Activated CD8-positive, alpha-beta memory T cell treated with anti-CD3 and anti-CD28 coated beads for 24 hours (primary cell): ENCODE measurements around the gene KCNT1.

Experiments used
- DNase-seq: peaks from one replicate; pipeline ENCODE4 v3.0.0-alpha.2; 2020

Gene KCNT1

GRCh38 chr9:135701067-135701958 lies 672 bp upstream of the KCNT1 start:
- peak; percentile 71 for DNase-seq

GRCh38 chr9:135703726-135704125 lies 1.7 kb downstream of the KCNT1 start:
- no peak for DNase-seq

GRCh38 chr9:135704483-135704882 lies 2.5 kb downstream of the KCNT1 start:
- DNase-seq = no peak

GRCh38 chr9:135705376-135705775 lies 3.4 kb downstream of the KCNT1 start:
- DNase-seq = no peak

- DNase-seq = no peak
These were observed 4.3 kb downstream of the KCNT1 start for GRCh38 chr9:135706288-135706687.

- no peak for DNase-seq
These were observed 5.5 kb downstream of the KCNT1 start for GRCh38 chr9:135707252-135708138.

DNA sequence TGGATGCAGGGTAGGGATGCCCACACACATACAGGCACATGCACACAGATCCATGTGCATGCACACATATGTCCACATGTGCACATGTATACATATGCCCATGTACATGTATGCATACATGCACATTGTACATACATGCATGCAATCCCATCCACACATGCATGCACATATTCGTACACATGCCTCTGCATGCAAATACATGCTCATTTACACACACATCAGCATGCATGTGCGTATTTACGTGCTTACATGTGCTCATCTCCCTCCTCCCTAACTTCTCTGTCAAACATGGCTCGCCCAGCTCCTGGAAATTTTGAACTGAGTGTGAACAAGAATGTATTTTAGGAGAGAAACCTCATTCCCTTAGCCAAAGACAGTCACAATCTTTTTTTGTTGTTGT lies 6.2 kb downstream of the KCNT1 start:
- no peak for DNase-seq

- DNase-seq = no peak
These were observed 9.4 kb downstream of the KCNT1 start for GRCh38 chr9:135711391-135711790.

DNA sequence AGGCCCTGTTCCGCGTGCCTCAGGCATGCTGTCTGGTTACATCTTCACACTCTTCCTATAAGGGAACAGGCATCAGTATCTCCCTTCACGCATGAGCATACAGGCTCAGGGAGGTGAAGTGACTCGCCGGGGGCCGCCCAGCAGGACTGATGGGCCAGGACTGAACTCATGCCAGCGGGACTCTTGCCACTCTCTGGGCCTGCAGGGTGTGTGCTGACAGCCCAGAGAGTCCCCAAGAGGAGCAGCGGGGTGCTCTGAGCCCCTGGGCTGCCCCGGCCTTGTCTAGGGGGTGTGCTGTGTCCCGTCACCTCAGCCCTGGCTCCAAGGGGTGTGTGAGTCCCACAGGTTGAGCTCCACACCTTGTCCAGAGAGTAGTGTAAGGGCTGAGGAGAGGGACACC lies 9.9 kb downstream of the KCNT1 start:
- no peak for DNase-seq

DNA sequence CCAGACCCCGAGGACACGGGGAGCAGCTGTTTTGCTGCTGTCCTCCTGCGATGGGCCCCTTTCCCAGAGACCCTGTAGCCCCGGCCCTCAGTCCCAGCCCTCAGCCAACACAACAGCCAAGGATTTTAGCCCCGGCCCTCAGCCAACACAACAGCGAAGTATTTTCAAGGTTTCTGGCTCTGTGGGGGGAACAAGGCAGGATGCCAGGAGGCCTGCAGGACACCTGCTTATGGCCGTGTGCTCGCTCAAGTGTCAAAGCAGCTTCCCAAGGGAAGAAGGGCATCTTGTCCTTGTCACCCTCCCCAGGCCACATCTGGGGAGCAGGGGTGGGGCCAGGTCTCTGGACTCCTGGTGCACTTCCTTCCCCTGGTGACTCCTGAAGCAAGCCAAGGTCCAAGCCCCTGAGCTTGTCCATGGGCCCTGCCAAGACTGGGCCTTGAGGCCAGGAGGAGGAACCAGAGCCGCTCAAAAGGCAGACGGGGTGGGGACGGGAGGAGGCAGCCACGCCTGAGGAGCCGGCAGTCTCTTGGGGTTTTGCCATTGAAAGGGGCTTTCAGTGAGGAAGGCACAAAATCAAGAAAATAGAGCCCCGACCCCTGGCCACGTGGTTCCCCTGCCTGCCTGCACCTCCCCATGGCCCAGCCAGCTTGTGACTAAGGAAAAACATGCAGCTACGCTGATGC lies 10.8 kb downstream of the KCNT1 start:
- DNase-seq = no peak

GRCh38 chr9:135714242-135715055 lies 12.5 kb downstream of the KCNT1 start:
- no peak for DNase-seq

- DNase-seq = no peak
These were observed 13.1 kb downstream of the KCNT1 start for GRCh38 chr9:135715056-135715595.

DNA sequence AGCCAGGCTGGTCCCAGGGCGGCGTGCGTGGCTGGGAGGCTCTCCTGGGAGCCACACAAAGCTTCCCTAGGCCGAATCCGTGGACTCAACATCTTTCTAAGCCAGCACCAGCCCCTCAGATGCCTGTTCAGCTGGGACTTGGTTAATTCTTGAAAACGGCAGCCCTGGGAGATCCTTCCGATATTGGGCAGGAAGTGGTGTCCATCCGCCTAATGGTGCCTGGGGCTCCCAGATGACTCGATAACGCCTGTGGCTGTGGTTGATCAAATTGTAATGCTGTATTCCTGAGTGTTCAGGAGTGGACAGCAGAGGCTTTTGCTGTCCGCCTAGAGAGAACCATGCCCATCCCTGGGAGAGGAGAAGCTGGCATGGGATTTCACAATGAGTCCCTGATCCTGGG lies 14.1 kb downstream of the KCNT1 start:
- no peak for DNase-seq

- DNase-seq = no peak
These were observed 15.4 kb downstream of the KCNT1 start for GRCh38 chr9:135717410-135717809.

GRCh38 chr9:135718616-135719015 lies 16.6 kb downstream of the KCNT1 start:
- DNase-seq = no peak

DNA sequence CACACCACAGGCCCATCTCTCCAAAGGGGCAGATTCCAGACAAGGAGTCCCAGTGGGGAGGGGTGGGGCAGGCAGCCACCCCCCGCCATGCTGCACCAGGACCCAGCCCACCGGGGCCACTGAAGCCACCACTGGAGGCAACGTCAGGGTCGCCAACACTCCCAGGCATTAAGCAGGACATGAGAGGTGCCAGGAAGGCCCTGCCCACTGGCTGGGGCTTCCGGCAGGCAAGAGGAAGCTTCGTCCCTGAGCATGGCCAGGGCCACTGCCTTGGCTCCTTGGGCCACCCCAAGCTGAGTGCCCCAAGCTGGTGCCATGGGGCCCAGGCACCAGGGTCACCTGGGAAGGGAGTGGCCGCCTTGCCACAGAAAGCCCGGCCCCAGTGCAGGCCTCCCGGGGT lies 17.5 kb downstream of the KCNT1 start:
- no peak for DNase-seq

DNA sequence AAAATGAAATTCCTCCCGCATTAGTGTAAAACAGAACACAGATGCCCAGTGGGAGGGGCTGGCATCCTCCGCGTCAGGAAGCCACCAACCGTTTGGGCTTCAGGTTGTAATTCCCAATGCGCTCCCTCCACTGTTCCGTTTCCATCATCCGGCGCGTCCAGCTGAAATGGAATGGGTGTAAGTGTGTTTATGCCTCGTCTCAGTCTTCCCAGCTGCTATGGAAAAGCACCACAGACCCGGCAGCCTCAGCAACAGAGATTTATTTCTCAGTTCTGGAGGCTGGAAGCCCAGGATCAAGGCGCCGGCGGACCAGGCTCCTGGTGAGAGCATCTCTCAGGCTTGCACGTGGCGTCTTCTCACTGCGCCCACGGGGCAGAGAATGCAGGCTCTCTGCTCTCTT lies 20.4 kb downstream of the KCNT1 start:
- DNase-seq = no peak

GRCh38 chr9:135724186-135724787 lies 22.3 kb downstream of the KCNT1 start:
- no peak for DNase-seq

- no peak for DNase-seq
These were observed 24.3 kb downstream of the KCNT1 start for GRCh38 chr9:135726138-135726853.

DNA sequence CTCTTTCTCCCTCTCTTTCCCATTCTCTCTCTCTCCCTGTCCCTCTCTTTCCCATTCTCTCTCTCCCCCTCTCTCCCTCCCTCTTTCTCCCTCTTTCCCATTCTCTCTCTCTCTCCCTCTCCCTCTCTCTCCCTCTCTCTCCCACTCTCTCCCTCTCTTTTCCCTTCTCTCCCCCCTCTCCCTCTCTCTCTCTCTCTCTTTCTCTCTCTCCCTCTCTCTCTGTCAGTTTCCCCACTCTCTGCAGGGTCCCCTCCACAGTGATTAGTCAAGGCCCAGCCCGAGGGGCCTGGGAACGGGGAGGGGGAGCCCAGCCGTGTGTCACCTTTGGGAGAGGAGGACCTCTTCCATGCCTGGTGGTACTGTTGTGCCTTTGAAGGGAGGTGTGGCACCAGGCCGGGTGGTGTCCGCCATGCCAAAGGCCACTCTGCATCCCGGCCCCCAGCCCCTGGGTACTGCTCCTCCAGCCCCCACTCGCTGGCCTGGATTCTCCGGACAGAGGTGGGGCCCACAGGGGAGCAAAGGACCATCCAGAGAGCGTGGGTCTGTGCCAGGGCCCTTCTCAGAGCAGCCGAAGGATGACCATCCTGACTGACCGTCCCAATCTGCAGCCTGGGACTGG lies 25.4 kb downstream of the KCNT1 start:
- no peak for DNase-seq
